A549 (cell line): ENCODE measurements around the gene TRIP13.

Experiments used
- CHD2 ChIP-seq: fragments of 150-350 bp; IDR thresholded peaks from 2 replicates; pipeline ENCODE4 v1.6.1; 2014; ENCODE audit warnings: low read length; ENCODE audit not compliant: partially characterized antibody
- EP300 ChIP-seq, 2 experiments: fragments of >200 bp; sonication (Bioruptor Twin); formaldehyde crosslinking; IDR thresholded peaks; 2 replicates in 1 of 2; 3 replicates in 1 of 2; pipeline ENCODE4 v1.6.1; 2016 to 2017
- FOSB ChIP-seq: fragments of 250-450 bp; sonication (Bioruptor Pico); IDR thresholded peaks from 2 replicates; pipeline ENCODE4 v1.5.0; 2020; ENCODE audit warnings: mild to moderate bottlenecking, moderate library complexity
- HDAC2 ChIP-seq: fragments of 200-600 bp; sonication (generic); IDR thresholded peaks from 2 replicates; pipeline ENCODE4 v1.6.1; 2016
- RARB ChIP-seq: fragments of 250-450 bp; sonication (Bioruptor Pico); IDR thresholded peaks from 2 replicates; pipeline ENCODE4 v1.8.0; 2021; ENCODE audit warnings: mild to moderate bottlenecking, moderate library complexity
- SMC3 ChIP-seq: fragments of >200 bp; sonication (Bioruptor Twin); formaldehyde crosslinking; IDR thresholded peaks from 3 replicates; pipeline ENCODE4 v1.6.1; 2018; ENCODE audit warnings: inconsistent platforms
- ZNF302 ChIP-seq: fragments of 250-450 bp; sonication (Bioruptor Pico); IDR thresholded peaks from 2 replicates; pipeline ENCODE4 v1.9.0; 2021; ENCODE audit warnings: inconsistent platforms, mild to moderate bottlenecking, moderate library complexity
- TF ChIP-seq, protein P1 (sequence below): fragments of >200 bp; sonication (Bioruptor Twin); formaldehyde crosslinking; IDR thresholded peaks from 3 replicates; pipeline ENCODE4 v1.5.1; 2016
- TF ChIP-seq, protein P2 (sequence below): fragments of 150-350 bp; IDR thresholded peaks from 2 replicates; pipeline ENCODE4 v1.6.1; 2014; ENCODE audit warnings: low read depth, mild to moderate bottlenecking, low read length
- TF ChIP-seq, protein P3 (sequence below): IDR thresholded peaks from 2 replicates; pipeline ENCODE4 v1.6.1; 2012

DNA sequence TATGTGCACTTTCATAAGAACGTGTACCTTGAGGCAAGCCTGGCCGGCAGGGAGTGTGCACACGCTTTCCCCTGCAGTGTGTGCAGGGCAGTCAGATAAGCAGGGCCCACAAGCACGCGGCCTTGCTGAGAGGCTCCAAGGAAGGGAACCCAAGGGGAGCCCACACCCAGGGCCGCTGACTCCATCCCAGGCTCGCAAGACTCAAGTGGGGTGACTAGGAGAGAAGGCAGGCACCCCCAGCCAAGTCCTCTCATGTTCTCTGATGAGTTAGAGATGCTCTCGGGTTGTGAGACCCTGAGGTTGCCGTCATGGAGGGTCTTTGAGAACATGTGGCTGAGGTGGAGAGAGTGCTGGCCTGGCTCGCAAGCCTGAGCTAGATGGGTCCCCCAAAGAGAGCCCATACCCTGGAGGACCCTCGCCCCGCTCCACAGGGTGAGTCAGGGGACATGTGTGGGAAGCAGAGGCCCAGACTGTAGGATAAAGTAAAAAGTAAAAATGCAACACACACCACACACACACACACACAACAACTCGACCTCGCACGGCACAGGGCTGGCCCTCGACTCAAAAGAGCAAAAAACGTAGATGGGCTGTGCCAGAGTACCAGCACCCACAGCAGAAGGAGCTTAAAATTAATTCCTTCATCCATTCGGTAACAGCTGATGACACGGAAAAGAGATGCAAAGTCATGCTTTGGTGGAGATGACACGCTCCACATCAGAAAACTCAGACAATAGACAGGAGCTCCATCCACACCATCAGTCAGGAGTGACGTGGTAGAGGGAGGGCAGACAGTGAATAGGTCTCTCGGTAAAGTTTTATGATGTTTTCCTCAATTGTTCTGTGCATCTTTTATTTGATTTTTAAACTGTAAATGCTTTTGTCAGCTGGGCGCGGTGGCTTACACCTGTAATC is 61.1 kb downstream of the TRIP13 start:
- TF ChIP-seq RARB (CRISPR knock-in tag) = no peak
- TF ChIP-seq, protein P1, sequence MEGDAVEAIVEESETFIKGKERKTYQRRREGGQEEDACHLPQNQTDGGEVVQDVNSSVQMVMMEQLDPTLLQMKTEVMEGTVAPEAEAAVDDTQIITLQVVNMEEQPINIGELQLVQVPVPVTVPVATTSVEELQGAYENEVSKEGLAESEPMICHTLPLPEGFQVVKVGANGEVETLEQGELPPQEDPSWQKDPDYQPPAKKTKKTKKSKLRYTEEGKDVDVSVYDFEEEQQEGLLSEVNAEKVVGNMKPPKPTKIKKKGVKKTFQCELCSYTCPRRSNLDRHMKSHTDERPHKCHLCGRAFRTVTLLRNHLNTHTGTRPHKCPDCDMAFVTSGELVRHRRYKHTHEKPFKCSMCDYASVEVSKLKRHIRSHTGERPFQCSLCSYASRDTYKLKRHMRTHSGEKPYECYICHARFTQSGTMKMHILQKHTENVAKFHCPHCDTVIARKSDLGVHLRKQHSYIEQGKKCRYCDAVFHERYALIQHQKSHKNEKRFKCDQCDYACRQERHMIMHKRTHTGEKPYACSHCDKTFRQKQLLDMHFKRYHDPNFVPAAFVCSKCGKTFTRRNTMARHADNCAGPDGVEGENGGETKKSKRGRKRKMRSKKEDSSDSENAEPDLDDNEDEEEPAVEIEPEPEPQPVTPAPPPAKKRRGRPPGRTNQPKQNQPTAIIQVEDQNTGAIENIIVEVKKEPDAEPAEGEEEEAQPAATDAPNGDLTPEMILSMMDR = no peak
- no peak for TF ChIP-seq HDAC2
- no peak for TF ChIP-seq CHD2
- TF ChIP-seq, protein P2, sequence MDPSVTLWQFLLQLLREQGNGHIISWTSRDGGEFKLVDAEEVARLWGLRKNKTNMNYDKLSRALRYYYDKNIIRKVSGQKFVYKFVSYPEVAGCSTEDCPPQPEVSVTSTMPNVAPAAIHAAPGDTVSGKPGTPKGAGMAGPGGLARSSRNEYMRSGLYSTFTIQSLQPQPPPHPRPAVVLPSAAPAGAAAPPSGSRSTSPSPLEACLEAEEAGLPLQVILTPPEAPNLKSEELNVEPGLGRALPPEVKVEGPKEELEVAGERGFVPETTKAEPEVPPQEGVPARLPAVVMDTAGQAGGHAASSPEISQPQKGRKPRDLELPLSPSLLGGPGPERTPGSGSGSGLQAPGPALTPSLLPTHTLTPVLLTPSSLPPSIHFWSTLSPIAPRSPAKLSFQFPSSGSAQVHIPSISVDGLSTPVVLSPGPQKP = no peak
- no peak for TF ChIP-seq SMC3
- no peak for TF ChIP-seq ZNF302 (CRISPR knock-in tag)
- TF ChIP-seq EP300 (IDR thresholded peaks at IDR 0.05) = no peak
- no peak for TF ChIP-seq FOSB
- TF ChIP-seq, protein P3, sequence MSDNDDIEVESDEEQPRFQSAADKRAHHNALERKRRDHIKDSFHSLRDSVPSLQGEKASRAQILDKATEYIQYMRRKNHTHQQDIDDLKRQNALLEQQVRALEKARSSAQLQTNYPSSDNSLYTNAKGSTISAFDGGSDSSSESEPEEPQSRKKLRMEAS = no peak
